GM21723 (cell line): ENCODE data around the gene C13orf46.

Source experiments
- ATAC-seq: cut with Tn5 transposase; IDR thresholded peaks from one replicate; pipeline ENCODE4 v1.9.1; 2021; ENCODE audit warnings: mild to moderate bottlenecking, moderate library complexity; ENCODE audit not compliant: unreplicated experiment

Gene C13orf46

GRCh38 chr13:113926951-113927660 lies 46.8 kb downstream of the C13orf46 start:
- ATAC-seq, result no peak

- ATAC-seq, result no peak
These were observed 47.5 kb downstream of the C13orf46 start for GRCh38 chr13:113926301-113926761.

- no peak for ATAC-seq
These were observed 49.5 kb downstream of the C13orf46 start for GRCh38 chr13:113924184-113924901.

- ATAC-seq, result no peak
These were observed 50.4 kb downstream of the C13orf46 start for GRCh38 chr13:113923376-113924063.

- ATAC-seq, result no peak
These were observed 51.3 kb downstream of the C13orf46 start for GRCh38 chr13:113922412-113923118.

GRCh38 chr13:113921763-113922162 lies 52.1 kb downstream of the C13orf46 start:
- no peak for ATAC-seq

- ATAC-seq, result no peak
These were observed 53.1 kb downstream of the C13orf46 start for GRCh38 chr13:113920606-113921286.

- ATAC-seq, result no peak
These were observed 53.9 kb downstream of the C13orf46 start for GRCh38 chr13:113919761-113920559.

- no peak for ATAC-seq
These were observed 54.7 kb downstream of the C13orf46 start for GRCh38 chr13:113918981-113919701.

- no peak for ATAC-seq
These were observed 55.3 kb downstream of the C13orf46 start for GRCh38 chr13:113918580-113918979.

- no peak for ATAC-seq
These were observed 56.1 kb downstream of the C13orf46 start for GRCh38 chr13:113917594-113918371.

- no peak for ATAC-seq
These were observed 56.8 kb downstream of the C13orf46 start for GRCh38 chr13:113917096-113917495.

GRCh38 chr13:113916330-113916815 lies 57.5 kb downstream of the C13orf46 start:
- ATAC-seq, result no peak

GRCh38 chr13:113915786-113916329 lies 58.0 kb downstream of the C13orf46 start:
- ATAC-seq, result no peak

- no peak for ATAC-seq
These were observed 58.7 kb downstream of the C13orf46 start for GRCh38 chr13:113915012-113915763.

GRCh38 chr13:113914333-113915011 lies 59.4 kb downstream of the C13orf46 start:
- ATAC-seq, result no peak
